ENCODE measurements around the gene APOA5. TPM values are rescaled to one million over a fixed set of nuclear protein-coding genes. Genes with fewer than 3 reads are reported as not detected.
"Not testable (repeated sequence)": the region's sequence is repeated elsewhere in the genome, so short reads cannot be mapped to it uniquely, and the experiment has no call there.

Gene APOA5
- total RNA-seq, 2 experiments from 2014 or later, result not detected

GRCh38 chr11:116804001-116804400 lies 12.3 kb upstream of the APOA5 start:
- ChIA-PET POLR2A (no interaction called here), CTCF (interaction anchor here (1.0 to 1.7 kb wide), 2 partner anchors 13 to 32 kb away, joined by 3 to 5 read pairs; partner anchors contain the start of gene APOA5)
- Mint-ChIP-seq H3K27ac (no peak overlapping the region), H3K27me3 (peaks cover 23% of the 10 kb centered on the region), H3K9me3 (no peaks in the 10 kb centered on the region), H3K4me1 (no peaks in the 10 kb centered on the region), H3K36me3 (ENCODE audit: low read depth) (no peaks in the 10 kb centered on the region), H3K4me3 (no peak overlapping the region)
- no peak for DNase-seq

DNA sequence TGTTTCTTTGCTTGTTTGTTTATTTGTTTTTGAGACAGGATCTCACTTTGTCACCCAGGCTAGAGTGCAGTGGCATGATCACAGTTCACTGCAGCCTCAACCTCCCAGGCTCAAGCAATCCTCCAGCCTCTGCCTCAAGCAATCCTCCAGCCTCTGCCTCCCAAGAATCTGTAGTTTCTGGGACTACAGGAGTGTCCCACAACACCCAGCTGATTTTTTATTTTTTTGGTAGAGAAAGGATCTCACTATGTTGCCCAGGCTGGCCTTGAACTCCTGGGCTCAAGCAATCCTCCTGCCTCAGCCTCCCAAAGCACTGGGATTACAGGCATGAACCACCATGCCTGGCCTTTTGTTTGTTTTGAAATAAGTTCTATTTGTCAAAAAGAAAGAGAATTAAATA lies 10.0 kb upstream of the APOA5 start:
- H3K9me3 Mint-ChIP-seq; H3K4me1 Mint-ChIP-seq; POLR2A ChIA-PET; H3K4me3 Mint-ChIP-seq; H3K27ac Mint-ChIP-seq; DNase-seq; H3K36me3 Mint-ChIP-seq (ENCODE audit: low read depth): not testable (repeated sequence)
- CTCF ChIA-PET, result interaction anchor here (2.8 kb wide), 1 partner anchor 11 kb away, joined by 23 read pairs; the partner anchor contains the start of gene APOA5
- H3K27me3 Mint-ChIP-seq, result peaks cover 23% of the 10 kb centered on the region

GRCh38 chr11:116800610-116801009 lies 8.9 kb upstream of the APOA5 start:
- H3K27ac Mint-ChIP-seq, result no peak overlapping the region
- ChIA-PET POLR2A (no interaction called here), CTCF (interaction anchor here (2.8 to 2.9 kb wide), 2 partner anchors 10 to 35 kb away, joined by 10 to 23 read pairs; partner anchors contain the start of gene APOA5)
- no peaks in the 10 kb centered on the region for H3K4me1 Mint-ChIP-seq
- H3K9me3 Mint-ChIP-seq, result no peaks in the 10 kb centered on the region
- peaks cover 25% of the 10 kb centered on the region for H3K27me3 Mint-ChIP-seq
- H3K36me3 Mint-ChIP-seq (ENCODE audit: low read depth), result peaks cover 5% of the 10 kb centered on the region
- no peak for DNase-seq
- no peak overlapping the region for H3K4me3 Mint-ChIP-seq

GRCh38 chr11:116798368-116798767 lies 6.7 kb upstream of the APOA5 start:
- H3K27ac Mint-ChIP-seq, result no peak overlapping the region
- H3K4me3 Mint-ChIP-seq, result no peak overlapping the region
- DNase-seq, result no peak
- H3K9me3 Mint-ChIP-seq, result no peaks in the 10 kb centered on the region
- H3K27me3 Mint-ChIP-seq, result peaks cover 23% of the 10 kb centered on the region
- peaks cover 5% of the 10 kb centered on the region for H3K36me3 Mint-ChIP-seq (ENCODE audit: low read depth)
- ChIA-PET CTCF (interaction anchor here (1.2 to 2.9 kb wide), 2 partner anchors 38 to 39 kb away, joined by 3 to 10 read pairs; no protein-coding TSS in a partner anchor), POLR2A (no interaction called here)
- H3K4me1 Mint-ChIP-seq, result no peaks in the 10 kb centered on the region

DNA sequence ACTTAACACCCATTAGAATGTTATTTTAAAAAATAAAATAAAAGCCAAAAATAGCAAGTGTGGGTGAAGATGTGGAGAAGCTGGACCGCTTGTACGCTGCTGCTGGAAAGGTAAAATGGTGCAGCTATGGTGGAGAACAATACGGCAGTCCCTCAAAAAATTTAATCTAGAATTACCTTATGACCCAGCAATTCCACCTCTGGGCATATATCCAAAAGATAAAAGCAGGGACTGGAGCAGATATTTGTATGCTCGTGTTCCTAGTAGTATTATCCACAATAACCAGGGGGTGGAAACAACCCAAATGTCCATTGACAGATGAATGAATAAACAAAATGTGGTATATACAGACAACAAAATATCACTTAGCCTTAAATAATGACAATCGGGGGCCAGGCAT lies 6.1 kb upstream of the APOA5 start:
- Mint-ChIP-seq H3K36me3 (ENCODE audit: low read depth) (peaks cover 5% of the 10 kb centered on the region), H3K4me3 (no peak overlapping the region), H3K27me3 (peaks cover 22% of the 10 kb centered on the region), H3K4me1 (no peaks in the 10 kb centered on the region), H3K27ac (no peak overlapping the region), H3K9me3 (no peaks in the 10 kb centered on the region)
- ChIA-PET POLR2A (no interaction called here), CTCF (interaction anchor here (1.2 kb wide), 1 partner anchor 40 kb away, joined by 3 read pairs; no protein-coding TSS in a partner anchor)
- DNase-seq, result no peak

DNA sequence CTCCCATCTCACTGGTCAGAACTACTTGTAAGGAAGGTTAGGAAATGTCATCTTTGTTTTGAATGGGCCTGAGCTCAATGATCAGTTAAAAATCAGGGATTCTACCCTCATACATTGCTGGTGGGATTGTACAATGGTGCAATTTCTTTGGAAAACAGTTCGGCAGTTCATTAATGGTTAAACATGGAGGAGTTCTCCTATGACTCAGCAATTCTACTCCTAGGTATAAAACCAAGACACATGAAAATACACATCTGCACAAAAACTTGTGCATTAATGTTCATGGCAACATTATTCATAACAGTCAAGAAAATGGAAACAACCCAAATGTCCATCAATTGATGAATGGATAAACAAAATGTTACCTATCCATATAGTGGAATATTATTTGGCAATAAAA lies 4.9 kb upstream of the APOA5 start:
- POLR2A ChIA-PET, result interaction anchor here (1.0 kb wide), 1 partner anchor 9 kb away, joined by 3 read pairs; the partner anchor contains the start of gene ZPR1
- Mint-ChIP-seq H3K27ac (no peak overlapping the region), H3K4me1 (no peaks in the 10 kb centered on the region), H3K9me3 (no peaks in the 10 kb centered on the region), H3K36me3 (ENCODE audit: low read depth) (peaks cover 5% of the 10 kb centered on the region), H3K4me3 (no peak overlapping the region), H3K27me3 (peaks cover 19% of the 10 kb centered on the region)
- CTCF ChIA-PET, result no interaction called here
- DNase-seq, result no peak

DNA sequence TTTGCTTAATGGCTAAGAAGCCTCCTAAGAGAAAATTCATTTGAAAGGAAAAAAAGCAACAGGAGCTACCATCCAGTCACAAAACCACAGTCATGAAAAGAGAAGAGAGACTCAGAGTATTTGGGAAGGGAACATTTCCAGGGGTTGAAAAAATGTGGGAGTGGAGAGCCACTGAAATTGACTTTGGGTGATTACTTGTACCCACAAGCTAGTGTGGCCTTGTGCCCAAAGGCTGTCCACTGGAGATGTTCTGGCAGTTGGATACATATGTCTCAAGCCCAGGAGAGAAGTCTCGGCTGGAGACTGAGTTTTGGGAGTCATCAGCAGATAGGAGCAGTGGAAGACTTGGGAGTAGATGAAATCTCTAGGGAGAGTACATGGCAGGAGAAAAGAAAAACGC lies 3.2 kb upstream of the APOA5 start:
- ChIA-PET CTCF (interaction anchor here (0.6 to 9.6 kb wide), 3 partner anchors 40 to 344 kb away, joined by 3 to 158 read pairs (median 84); partner anchors contain the start of gene APOA1), POLR2A (interaction anchor here (0.7 kb wide), 1 partner anchor 21 kb away, joined by 3 read pairs; no protein-coding TSS in a partner anchor)
- H3K36me3 Mint-ChIP-seq (ENCODE audit: low read depth), result peaks cover 5% of the 10 kb centered on the region
- no peak overlapping the region for H3K27ac Mint-ChIP-seq
- H3K4me1 Mint-ChIP-seq, result peaks cover 5% of the 10 kb centered on the region
- H3K4me3 Mint-ChIP-seq, result no peak overlapping the region
- peaks cover 17% of the 10 kb centered on the region for H3K27me3 Mint-ChIP-seq
- no peaks in the 10 kb centered on the region for H3K9me3 Mint-ChIP-seq
- no peak for DNase-seq

- Mint-ChIP-seq H3K36me3 (ENCODE audit: low read depth) (peaks cover 5% of the 10 kb centered on the region), H3K4me3 (no peak overlapping the region), H3K4me1 (peaks cover 5% of the 10 kb centered on the region), H3K27ac (no peak overlapping the region), H3K9me3 (no peaks in the 10 kb centered on the region), H3K27me3 (peaks cover 12% of the 10 kb centered on the region)
- DNase-seq, result no peak
- ChIA-PET CTCF (interaction anchor here (0.6 to 9.6 kb wide), 4 partner anchors 23 to 313 kb away, joined by 3 to 158 read pairs (median 46); partner anchors contain the start of gene APOA1), POLR2A (interaction anchor here (0.6 to 1.6 kb wide), 2 partner anchors 57 to 60 kb away, joined by 3 to 4 read pairs; no protein-coding TSS in a partner anchor)
These were observed 2.1 kb upstream of the APOA5 start for GRCh38 chr11:116793772-116794097.

DNA sequence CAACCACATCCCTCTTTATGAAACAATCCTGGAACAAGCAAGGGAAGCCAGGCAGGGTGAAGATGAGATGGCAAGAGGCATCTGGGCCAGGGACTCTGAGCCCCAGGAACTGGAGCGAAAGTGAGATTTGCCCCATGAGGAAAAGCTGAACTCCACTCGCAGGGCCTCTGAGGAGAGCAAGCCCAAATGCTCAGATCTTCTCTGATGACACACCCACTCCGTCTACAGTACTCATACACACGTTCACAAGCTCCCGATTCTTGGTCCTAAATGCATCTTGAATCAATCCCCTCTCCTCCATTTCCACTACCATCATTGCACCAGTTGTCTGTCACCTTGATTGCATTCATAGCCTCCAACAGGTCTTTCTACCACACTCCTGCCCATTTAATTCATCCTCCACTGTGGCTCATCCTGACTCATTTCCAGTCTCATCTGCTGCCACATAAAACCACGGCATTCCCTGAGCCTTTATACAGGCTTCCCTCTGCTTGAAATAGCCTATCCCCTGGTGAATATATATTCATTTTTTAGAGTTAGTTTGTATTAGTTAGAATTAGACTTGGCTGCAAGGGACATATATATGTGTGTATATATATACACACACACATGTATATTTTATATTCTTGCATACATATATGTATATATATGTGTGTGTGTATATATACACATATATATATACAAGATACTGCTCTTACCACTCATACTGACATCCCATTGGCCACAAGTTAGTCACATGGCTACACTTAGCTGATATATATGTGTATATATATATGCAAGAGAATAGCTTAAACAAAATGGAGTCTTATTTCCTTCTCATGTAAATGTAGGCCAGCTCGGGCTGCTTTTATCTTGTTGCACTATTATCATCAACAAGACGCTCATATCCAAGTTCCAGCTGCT lies 1.4 kb upstream of the APOA5 start:
- Mint-ChIP-seq H3K9me3 (no peaks in the 10 kb centered on the region), H3K4me1 (peaks cover 11% of the 10 kb centered on the region), H3K36me3 (ENCODE audit: low read depth) (peaks cover 5% of the 10 kb centered on the region), H3K27me3 (peaks cover 12% of the 10 kb centered on the region), H3K4me3 (no peak overlapping the region), H3K27ac (no peak overlapping the region)
- DNase-seq, result no peak
- POLR2A ChIA-PET, result interaction anchor here (0.6 to 1.6 kb wide), 2 partner anchors 58 to 60 kb away, joined by 3 to 4 read pairs; no protein-coding TSS in a partner anchor
- CTCF ChIA-PET, result interaction anchor here (0.6 to 9.6 kb wide), 4 partner anchors 23 to 313 kb away, joined by 3 to 158 read pairs (median 46); partner anchors contain the start of gene APOA1

DNA sequence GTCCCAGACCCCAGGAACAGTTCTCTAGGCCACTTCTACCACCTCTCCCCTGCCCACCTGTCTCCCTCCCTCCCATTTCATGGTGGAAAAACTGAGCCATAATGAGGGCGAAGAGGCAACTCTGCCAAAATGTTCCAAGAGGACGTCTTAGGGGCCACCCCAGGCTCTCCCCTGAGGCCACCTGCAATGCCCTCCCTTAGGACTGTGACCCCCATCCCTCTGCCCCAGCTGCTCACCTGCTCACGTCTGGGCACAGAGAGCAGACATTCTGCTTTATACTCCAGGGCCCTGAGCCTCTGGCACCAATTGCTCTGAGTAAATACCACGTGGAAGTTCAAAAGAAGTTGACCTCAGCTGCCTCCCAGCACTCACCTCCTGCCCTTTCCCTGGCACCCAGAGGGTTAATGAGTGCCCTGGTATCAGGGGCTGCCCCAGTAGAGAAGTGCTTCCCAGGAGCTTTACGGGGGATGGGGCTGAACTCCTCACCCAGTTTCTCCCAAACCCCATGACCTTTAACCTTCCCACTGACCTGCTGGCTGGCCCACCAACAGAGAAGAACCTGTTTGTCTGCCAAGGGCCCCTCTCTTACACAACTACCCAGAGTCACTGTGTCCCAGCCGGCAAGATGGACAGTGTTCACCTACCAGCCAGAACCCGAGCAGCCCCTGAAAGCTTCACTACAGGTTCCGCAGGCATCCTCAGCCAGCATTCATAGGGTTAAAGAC lies 627 bp upstream of the APOA5 start:
- Mint-ChIP-seq H3K4me1 (peaks cover 11% of the 10 kb centered on the region), H3K9me3 (no peaks in the 10 kb centered on the region), H3K27ac (no peak overlapping the region), H3K36me3 (ENCODE audit: low read depth) (peaks cover 6% of the 10 kb centered on the region), H3K4me3 (no peak overlapping the region), H3K27me3 (peaks cover 12% of the 10 kb centered on the region)
- ChIA-PET POLR2A (no interaction called here), CTCF (interaction anchor here (1.5 to 9.6 kb wide), 7 partner anchors 8 to 535 kb away, joined by 3 to 158 read pairs (median 7); partner anchors contain the start of genes APOA1, APOA4 and CEP164)
- DNase-seq, result no peak

DNA sequence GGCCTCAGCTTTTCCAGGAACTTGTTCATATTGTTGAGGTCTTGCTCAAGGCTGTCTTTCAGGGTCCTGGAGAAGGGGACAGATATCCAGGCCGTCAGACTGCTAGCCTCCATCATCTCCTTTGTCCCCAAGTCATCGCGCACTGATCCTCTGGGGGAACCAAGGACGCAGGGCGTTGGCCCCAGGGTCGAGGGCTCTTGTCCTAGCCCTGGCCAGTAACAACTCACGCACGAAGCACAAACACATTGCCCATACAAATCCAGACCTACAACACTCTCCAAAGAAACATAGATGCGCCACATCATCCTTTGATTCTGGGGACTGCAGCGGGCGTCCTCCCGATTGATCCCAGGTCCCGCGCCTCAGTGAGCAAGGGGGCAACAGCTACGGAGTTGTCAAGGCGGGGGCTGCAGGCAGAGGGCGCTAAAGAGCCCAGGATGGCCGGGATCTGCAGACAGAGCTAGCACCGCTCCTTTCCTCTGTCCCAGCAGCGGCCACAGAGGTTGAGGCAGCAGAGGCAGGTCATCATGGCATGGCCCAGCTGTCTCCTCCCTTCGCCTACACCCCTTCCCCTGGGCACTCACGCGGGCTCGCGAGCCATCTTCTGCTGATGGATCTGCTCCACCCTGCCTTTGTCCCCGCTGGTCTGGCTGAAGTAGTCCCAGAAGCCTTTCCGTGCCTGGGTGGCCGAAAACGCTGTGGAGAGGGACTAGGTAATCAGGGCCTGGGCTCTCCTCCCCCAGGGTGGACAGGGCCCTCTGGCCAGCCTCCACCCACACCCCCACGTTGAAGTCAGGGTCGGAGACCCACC lies 472 bp downstream of the APOA5 start:
- Mint-ChIP-seq H3K4me1 (peaks cover 22% of the 10 kb centered on the region), H3K36me3 (ENCODE audit: low read depth) (peaks cover 12% of the 10 kb centered on the region), H3K9me3 (no peaks in the 10 kb centered on the region), H3K4me3 (no peak overlapping the region), H3K27me3 (peaks cover 9% of the 10 kb centered on the region), H3K27ac (no peak overlapping the region)
- CTCF ChIA-PET, result interaction anchor here (0.6 to 9.6 kb wide), 38 partner anchors 8 to 536 kb away, joined by 3 to 158 read pairs (median 5); partner anchors contain the start of genes APOA1, APOA4, BUD13 and CEP164
- peak; percentile 79 for DNase-seq
- POLR2A ChIA-PET, result interaction anchor here (1.2 to 6.9 kb wide), 4 partner anchors 16 to 315 kb away, joined by 4 to 119 read pairs (median 10); partner anchors contain the start of gene BUD13
